ENCODE measurements around the gene C3. TPM values are rescaled to one million over a fixed set of nuclear protein-coding genes. Genes with fewer than 3 reads are reported as not detected.

Gene C3
- total RNA-seq, 4 donors from 2014 or later, result 393 to 1,020 (median 677) TPM

DNA sequence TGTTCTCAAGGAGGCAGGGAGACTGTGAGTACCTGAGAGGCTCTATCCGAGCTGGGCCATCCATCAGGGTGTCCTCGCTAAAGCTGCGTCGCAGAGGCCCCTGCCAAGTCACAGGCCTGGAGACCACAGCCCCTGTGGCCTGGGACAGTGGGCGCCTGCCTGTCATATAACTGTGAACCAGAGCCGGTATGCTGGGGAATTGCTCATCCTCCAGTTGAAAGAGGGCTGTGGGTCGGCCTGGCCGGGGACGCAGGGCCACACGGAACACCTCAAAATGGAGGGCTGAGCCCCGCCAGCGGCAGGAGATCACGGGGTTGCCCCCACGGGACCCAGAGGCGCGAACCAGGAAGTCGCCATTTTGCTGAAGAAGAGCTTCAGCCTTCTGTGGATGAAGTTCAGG lies 40.2 kb upstream of the C3 start:
- intact Hi-C loops (cut with DNase I), result no loop called here
- Histone ChIP-seq H3K36me3 (no peaks in the 10 kb centered on the region), H3K27me3 (peaks cover 0 to 39% (median 0%) of the 10 kb centered on the region in 4 donors), H3K4me1 (no peaks in the 10 kb centered on the region), H3K27ac (replicated peaks in 1 of 4) (no peak overlapping the region), H3K9me3 (no peaks in the 10 kb centered on the region), H3K4me3 (no peak overlapping the region)
- no peak for DNase-seq (ENCODE audit: extremely low spot score)
- no peak for TF ChIP-seq POLR2AphosphoS5 (IDR thresholded peaks at IDR 0.05)
- TF ChIP-seq CTCF (IDR thresholded peaks at IDR 0.05), result no peak
- TF ChIP-seq EP300 (IDR thresholded peaks at IDR 0.05), result no peak
- no peak for TF ChIP-seq POLR2A (IDR thresholded peaks at IDR 0.05; ENCODE audit: low read depth)
- WGBS, result 91% methylated on average over 12 of the region's 17 CpGs

- no peak for DNase-seq (ENCODE audit: extremely low spot score)
- no peak overlapping the region for H3K4me3 ChIP-seq
- peaks cover 11 to 20% (median 15%) of the 10 kb centered on the region in 4 donors for H3K4me1 ChIP-seq
- WGBS, result 95% methylated on average over 22 of the region's 23 CpGs
- H3K9me3 ChIP-seq, result no peaks in the 10 kb centered on the region
- H3K27me3 ChIP-seq, result no peaks in the 10 kb centered on the region
- no peak for TF ChIP-seq POLR2A (IDR thresholded peaks at IDR 0.05; ENCODE audit: low read depth)
- TF ChIP-seq EP300 (IDR thresholded peaks at IDR 0.05), result no peak
- intact Hi-C loops (cut with DNase I), result loop anchor here (5.0 kb wide), 1 partner anchor 238 kb away; no protein-coding TSS in a partner anchor
- no peak overlapping the region for H3K27ac ChIP-seq (replicated peaks in 1 of 4)
- H3K36me3 ChIP-seq, result peaks cover 20 to 29% (median 27%) of the 10 kb centered on the region in 4 donors
Observed at GRCh38 chr19:6754653-6755463, 34.4 kb upstream of the C3 start.

DNA sequence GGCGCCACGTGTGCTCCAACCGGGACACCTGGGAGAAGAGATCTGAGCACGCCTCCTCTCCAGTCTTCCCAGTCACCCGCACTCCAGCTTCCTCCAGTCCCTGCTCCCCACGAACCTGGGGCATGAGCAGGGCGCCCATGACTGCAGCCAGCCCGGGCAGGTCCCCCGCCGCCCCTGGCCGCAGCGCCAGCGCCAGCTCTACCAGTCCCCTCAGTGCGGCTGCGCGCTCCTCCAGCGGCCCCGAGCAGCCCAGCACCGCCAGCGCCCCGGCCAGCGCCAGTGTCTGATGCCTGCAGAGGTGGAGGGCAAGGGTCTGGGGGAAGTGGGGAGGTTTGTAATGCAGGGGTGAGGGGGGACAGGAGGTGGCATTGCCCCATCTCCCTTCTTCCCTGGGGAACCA lies 33.7 kb upstream of the C3 start:
- Histone ChIP-seq H3K36me3 (peaks cover 27 to 36% (median 35%) of the 10 kb centered on the region in 4 donors), H3K9me3 (no peaks in the 10 kb centered on the region), H3K4me3 (peak overlapping the region in 1 of 4 donors; percentile 60), H3K27ac (replicated peaks in 1 of 4) (peak overlapping the region in 2 of 4 donors; percentile 73 to 76), H3K27me3 (no peaks in the 10 kb centered on the region), H3K4me1 (peaks cover 11 to 22% (median 17%) of the 10 kb centered on the region in 4 donors)
- intact Hi-C loops (cut with DNase I), result loop anchor here (5.0 kb wide), 1 partner anchor 237 kb away; no protein-coding TSS in a partner anchor
- no peak for DNase-seq (ENCODE audit: extremely low spot score)
- TF ChIP-seq EP300 (IDR thresholded peaks at IDR 0.05) (no peak), POLR2AphosphoS5 (IDR thresholded peaks at IDR 0.05) (no peak), POLR2A (IDR thresholded peaks at IDR 0.05; ENCODE audit: low read depth) (no peak), CTCF (IDR thresholded peaks at IDR 0.05) (no peak)
- 97% methylated on average over 10 of the region's 22 CpGs for WGBS

GRCh38 chr19:6753178-6754031 lies 33.0 kb upstream of the C3 start:
- peak overlapping the region; percentile 46 to 60 (median 48) for H3K4me3 ChIP-seq
- intact Hi-C loops (cut with DNase I), result loop anchor here (5.0 kb wide), 1 partner anchor 236 kb away; no protein-coding TSS in a partner anchor
- DNase-seq (ENCODE audit: extremely low spot score), result peak; percentile 96
- peaks cover 32 to 44% (median 42%) of the 10 kb centered on the region in 4 donors for H3K36me3 ChIP-seq
- no peaks in the 10 kb centered on the region for H3K9me3 ChIP-seq
- no peaks in the 10 kb centered on the region for H3K27me3 ChIP-seq
- WGBS, result 4% methylated on average over 20 of the region's 50 CpGs
- TF ChIP-seq CTCF (IDR thresholded peaks at IDR 0.05) (peak; percentile 57 to 61 (median 59)), POLR2AphosphoS5 (IDR thresholded peaks at IDR 0.05) (peak; percentile 61 to 68), POLR2A (IDR thresholded peaks at IDR 0.05; ENCODE audit: low read depth) (no peak), EP300 (IDR thresholded peaks at IDR 0.05) (no peak)
- H3K27ac ChIP-seq (replicated peaks in 1 of 4), result peak overlapping the region; percentile 69 to 80 (median 74)
- peaks cover 11 to 25% (median 19%) of the 10 kb centered on the region in 4 donors for H3K4me1 ChIP-seq

All from esophagus muscularis mucosa (tissue), 4 donors.